A204.1 (cell line): ENCODE results near the gene NLN.
"Not testable (repeated sequence)": the region's sequence is repeated elsewhere in the genome, so short reads cannot be mapped to it uniquely, and the experiment has no call there.

Source experiments
- FAIRE-seq: peaks from 2 replicates; lab custom pipeline; 2012; peaks lifted over from hg19 to GRCh38; lab: Jason Lieb, UNC

Gene NLN

GRCh38 chr5:65834306-65834705, 112.3 kb downstream of the NLN start:
- no peak for FAIRE-seq

- FAIRE-seq, result no peak
Observed at GRCh38 chr5:65835191-65835590, 113.2 kb downstream of the NLN start.

- no peak for FAIRE-seq
Observed at GRCh38 chr5:65837139-65837538, 115.1 kb downstream of the NLN start.

GRCh38 chr5:65839170-65839569, 117.2 kb downstream of the NLN start:
- FAIRE-seq, result not testable (repeated sequence)

- FAIRE-seq, result no peak
Observed at GRCh38 chr5:65840071-65840470, 118.1 kb downstream of the NLN start.

- not testable (repeated sequence) for FAIRE-seq
Observed at GRCh38 chr5:65844763-65845162, 122.8 kb downstream of the NLN start.

GRCh38 chr5:65846101-65846500, 124.1 kb downstream of the NLN start:
- no peak for FAIRE-seq

- not testable (repeated sequence) for FAIRE-seq
Observed at GRCh38 chr5:65847019-65847418, 125.0 kb downstream of the NLN start.

- FAIRE-seq, result not testable (repeated sequence)
Observed at GRCh38 chr5:65849918-65850317, 127.9 kb downstream of the NLN start.

GRCh38 chr5:65854925-65855324, 132.9 kb downstream of the NLN start:
- no peak for FAIRE-seq

- FAIRE-seq, result no peak
Observed at GRCh38 chr5:65855766-65856315, 133.8 kb downstream of the NLN start.

GRCh38 chr5:65856520-65856919, 134.5 kb downstream of the NLN start:
- FAIRE-seq, result no peak

- no peak for FAIRE-seq
Observed at GRCh38 chr5:65858316-65858715, 136.3 kb downstream of the NLN start.

GRCh38 chr5:65861830-65862241, 139.8 kb downstream of the NLN start:
- FAIRE-seq, result no peak

GRCh38 chr5:65862384-65862783, 140.4 kb downstream of the NLN start:
- no peak for FAIRE-seq

- FAIRE-seq, result no peak
Observed at GRCh38 chr5:65863747-65864146, 141.7 kb downstream of the NLN start.

- no peak for FAIRE-seq
Observed at GRCh38 chr5:65866837-65867521, 145.0 kb downstream of the NLN start.

- no peak for FAIRE-seq
Observed at GRCh38 chr5:65867542-65868195, 145.7 kb downstream of the NLN start.

GRCh38 chr5:65868509-65868908, 146.5 kb downstream of the NLN start:
- FAIRE-seq, result no peak

- FAIRE-seq, result no peak
Observed at GRCh38 chr5:65871182-65871581, 149.2 kb downstream of the NLN start.

GRCh38 chr5:65871776-65872175, 149.8 kb downstream of the NLN start:
- not testable (repeated sequence) for FAIRE-seq

- FAIRE-seq, result no peak
Observed at GRCh38 chr5:65873181-65873750, 151.3 kb downstream of the NLN start.

GRCh38 chr5:65874241-65874640, 152.2 kb downstream of the NLN start:
- no peak for FAIRE-seq
